ENCODE results near the gene QSOX2.

QSOX2 gene

DNA sequence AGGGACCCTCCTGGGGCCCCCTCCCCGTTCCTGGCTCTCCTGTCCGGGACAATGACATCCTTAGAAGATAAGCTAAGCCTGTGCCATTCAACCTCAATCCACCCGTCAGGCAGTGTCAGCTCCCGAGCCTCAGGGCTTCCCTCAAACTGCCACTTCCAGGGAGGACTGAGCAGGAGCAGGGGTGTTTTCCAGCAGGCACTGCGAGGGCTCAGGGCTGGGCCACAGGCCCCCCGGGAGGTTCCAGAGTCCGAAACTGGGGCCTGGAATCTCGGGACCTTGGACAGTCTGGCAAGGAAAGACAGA, 66.9 kb downstream of the QSOX2 start (continued):
- TF ChIP-seq, protein P1, sequence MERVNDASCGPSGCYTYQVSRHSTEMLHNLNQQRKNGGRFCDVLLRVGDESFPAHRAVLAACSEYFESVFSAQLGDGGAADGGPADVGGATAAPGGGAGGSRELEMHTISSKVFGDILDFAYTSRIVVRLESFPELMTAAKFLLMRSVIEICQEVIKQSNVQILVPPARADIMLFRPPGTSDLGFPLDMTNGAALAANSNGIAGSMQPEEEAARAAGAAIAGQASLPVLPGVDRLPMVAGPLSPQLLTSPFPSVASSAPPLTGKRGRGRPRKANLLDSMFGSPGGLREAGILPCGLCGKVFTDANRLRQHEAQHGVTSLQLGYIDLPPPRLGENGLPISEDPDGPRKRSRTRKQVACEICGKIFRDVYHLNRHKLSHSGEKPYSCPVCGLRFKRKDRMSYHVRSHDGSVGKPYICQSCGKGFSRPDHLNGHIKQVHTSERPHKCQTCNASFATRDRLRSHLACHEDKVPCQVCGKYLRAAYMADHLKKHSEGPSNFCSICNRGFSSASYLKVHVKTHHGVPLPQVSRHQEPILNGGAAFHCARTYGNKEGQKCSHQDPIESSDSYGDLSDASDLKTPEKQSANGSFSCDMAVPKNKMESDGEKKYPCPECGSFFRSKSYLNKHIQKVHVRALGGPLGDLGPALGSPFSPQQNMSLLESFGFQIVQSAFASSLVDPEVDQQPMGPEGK (tag by site-specific recombination; IDR thresholded peaks at IDR 0.05) = no peak
- no peak for TF ChIP-seq ZNF311 (tag by site-specific recombination; IDR thresholded peaks at IDR 0.05; ENCODE audit: borderline replicate concordance)
- no peak for TF ChIP-seq ZNF175 (tag by site-specific recombination; IDR thresholded peaks at IDR 0.05)

DNA sequence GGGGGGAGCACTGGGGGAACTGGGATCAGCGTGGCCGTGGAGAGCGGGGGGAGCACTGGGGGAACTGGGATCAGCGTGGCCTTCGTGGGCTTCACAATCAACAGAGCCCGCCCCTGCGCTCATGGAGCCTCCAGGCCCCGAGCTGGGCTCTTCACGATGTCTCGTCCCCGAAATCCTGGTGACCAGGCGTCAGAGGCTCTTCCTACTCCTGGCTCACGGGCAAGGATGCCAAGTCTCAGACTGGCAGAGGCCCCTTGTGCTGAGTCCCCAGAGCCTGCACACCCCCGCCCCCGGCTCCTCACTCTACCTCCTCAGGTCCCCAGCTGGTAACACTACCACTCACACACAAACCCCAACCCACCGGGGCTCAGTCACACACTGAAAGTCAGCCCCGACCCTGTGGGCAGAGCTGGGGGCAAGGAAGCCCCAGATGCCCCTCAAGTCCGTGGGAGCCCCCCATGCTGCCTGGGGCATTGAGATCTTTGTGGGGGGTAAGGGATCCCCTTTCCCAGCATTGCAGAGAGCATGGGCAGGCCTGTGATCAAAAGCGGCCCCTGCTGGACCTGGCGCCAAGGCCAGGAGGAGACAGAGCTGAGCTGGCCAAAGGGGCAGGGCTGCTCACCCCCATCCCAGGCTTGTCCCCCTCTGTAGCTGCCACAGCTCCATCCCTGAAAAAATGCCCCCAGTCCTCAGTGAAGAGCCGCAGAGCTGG, 67.4 kb downstream of the QSOX2 start:
- no peak for TF ChIP-seq ZNF221 (tag by site-specific recombination; IDR thresholded peaks at IDR 0.05; ENCODE audit: borderline replicate concordance)
- TF ChIP-seq GLIS2 (tag by site-specific recombination; IDR thresholded peaks at IDR 0.05) = 0 out of 2 replicates have a peak, but pooled peaks have one; percentile 20
- Histone ChIP-seq H3K36me3 (ENCODE audit: control insufficient read depth in 2 of 2, insufficient read depth in 1 of 2, low read length in 2 of 2) (no peaks in the 10 kb centered on the region), H3K4me3 (ENCODE audit: low read depth, low read length) (no peak overlapping the region), H3K9me3 (ENCODE audit: control insufficient read depth, insufficient read depth, low read depth, low read length) (no peaks in the 10 kb centered on the region), H3K27ac (ENCODE audit: extremely low read depth, low read depth, low read length) (no peak overlapping the region), H3K4me1 (ENCODE audit: control insufficient read depth, insufficient read depth, low read length) (no peaks in the 10 kb centered on the region)
- ChIA-PET CTCF (interaction anchor here (0.6 to 1.4 kb wide), 4 partner anchors 8 to 35 kb away, joined by 3 to 12 read pairs (median 4); no protein-coding TSS in a partner anchor), POLR2A (interaction anchor here (0.8 kb wide), 1 partner anchor 185 kb away, joined by 3 read pairs; no protein-coding TSS in a partner anchor)

DNA sequence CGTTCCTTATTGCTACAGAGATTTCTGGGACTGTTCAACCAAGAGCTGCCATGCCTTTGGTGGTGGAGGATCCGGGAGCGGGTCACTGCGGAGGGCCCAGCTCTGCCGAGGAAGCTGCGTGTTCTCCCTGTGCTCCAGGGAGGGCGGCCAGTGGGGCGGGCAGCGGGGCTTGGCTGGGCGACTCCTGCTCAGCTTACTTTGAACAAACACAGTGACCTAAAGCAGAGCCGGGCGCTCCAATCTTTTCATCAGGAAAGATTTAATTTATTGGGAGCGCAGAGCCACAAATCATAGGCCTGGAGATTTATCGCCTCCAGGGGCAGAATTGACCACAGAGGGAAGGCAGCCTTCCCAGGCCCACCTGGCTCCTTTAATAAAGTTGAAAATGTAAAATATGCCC, 68.4 kb downstream of the QSOX2 start:
- H3K9me3 ChIP-seq (ENCODE audit: control insufficient read depth, insufficient read depth, low read depth, low read length) = no peaks in the 10 kb centered on the region
- no peak overlapping the region for H3K27ac ChIP-seq (ENCODE audit: extremely low read depth, low read depth, low read length)
- POLR2A ChIA-PET = no interaction called here
- H3K36me3 ChIP-seq (ENCODE audit: control insufficient read depth in 2 of 2, insufficient read depth in 1 of 2, low read length in 2 of 2) = no peaks in the 10 kb centered on the region
- no peak for TF ChIP-seq ZFP41 (tag by site-specific recombination; IDR thresholded peaks at IDR 0.05; ENCODE audit: borderline replicate concordance)
- TF ChIP-seq TCF7L2 (IDR thresholded peaks at IDR 0.05; ENCODE audit: borderline replicate concordance, low read depth, low read length) = no peak
- TF ChIP-seq GFI1B (tag by site-specific recombination; IDR thresholded peaks at IDR 0.05) = no peak
- no peak for TF ChIP-seq BCL11A (tag by site-specific recombination; IDR thresholded peaks at IDR 0.05; ENCODE audit: low read depth)
- TF ChIP-seq, protein P2, sequence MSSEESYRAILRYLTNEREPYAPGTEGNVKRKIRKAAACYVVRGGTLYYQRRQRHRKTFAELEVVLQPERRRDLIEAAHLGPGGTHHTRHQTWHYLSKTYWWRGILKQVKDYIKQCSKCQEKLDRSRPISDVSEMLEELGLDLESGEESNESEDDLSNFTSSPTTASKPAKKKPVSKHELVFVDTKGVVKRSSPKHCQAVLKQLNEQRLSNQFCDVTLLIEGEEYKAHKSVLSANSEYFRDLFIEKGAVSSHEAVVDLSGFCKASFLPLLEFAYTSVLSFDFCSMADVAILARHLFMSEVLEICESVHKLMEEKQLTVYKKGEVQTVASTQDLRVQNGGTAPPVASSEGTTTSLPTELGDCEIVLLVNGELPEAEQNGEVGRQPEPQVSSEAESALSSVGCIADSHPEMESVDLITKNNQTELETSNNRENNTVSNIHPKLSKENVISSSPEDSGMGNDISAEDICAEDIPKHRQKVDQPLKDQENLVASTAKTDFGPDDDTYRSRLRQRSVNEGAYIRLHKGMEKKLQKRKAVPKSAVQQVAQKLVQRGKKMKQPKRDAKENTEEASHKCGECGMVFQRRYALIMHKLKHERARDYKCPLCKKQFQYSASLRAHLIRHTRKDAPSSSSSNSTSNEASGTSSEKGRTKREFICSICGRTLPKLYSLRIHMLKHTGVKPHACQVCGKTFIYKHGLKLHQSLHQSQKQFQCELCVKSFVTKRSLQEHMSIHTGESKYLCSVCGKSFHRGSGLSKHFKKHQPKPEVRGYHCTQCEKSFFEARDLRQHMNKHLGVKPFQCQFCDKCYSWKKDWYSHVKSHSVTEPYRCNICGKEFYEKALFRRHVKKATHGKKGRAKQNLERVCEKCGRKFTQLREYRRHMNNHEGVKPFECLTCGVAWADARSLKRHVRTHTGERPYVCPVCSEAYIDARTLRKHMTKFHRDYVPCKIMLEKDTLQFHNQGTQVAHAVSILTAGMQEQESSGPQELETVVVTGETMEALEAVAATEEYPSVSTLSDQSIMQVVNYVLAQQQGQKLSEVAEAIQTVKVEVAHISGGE (tag by site-specific recombination; conservative IDR thresholded peaks at IDR 0.05; ENCODE audit: low read depth) = no peak
- CTCF ChIA-PET = no interaction called here
- H3K4me3 ChIP-seq (ENCODE audit: low read depth, low read length) = no peak overlapping the region
- no peaks in the 10 kb centered on the region for H3K4me1 ChIP-seq (ENCODE audit: control insufficient read depth, insufficient read depth, low read length)

DNA sequence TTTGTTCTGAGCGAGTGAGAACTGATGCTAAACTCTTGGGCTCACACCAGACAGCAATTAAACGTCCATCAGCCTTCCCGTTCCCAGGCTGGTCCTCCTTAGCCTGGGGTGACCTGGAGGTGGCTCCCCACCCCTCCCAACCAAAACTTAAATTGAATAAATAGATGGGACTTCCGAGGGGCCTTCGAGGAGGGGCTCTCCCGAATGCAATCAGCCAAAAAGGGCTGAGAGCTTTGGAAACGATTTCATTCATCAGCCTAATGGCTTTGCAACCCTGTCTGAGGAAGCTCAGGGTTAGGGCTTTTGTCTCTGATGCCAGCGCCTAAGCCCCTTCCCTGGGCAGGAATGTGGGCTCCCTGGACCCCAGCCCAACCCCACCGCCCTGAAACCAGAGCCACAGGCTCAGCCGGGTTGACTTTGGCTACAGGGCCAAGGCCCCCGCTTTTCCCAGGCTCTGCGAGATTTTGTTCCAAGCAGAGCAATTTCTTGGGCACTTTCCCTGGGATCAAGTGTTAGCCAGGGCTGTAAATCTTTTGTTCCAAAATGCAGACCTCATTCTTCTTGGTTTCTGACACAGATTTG, 69.9 kb downstream of the QSOX2 start:
- no peaks in the 10 kb centered on the region for H3K9me3 ChIP-seq (ENCODE audit: control insufficient read depth, insufficient read depth, low read depth, low read length)
- peaks cover 4% of the 10 kb centered on the region; the same call in 1 of the 2 replicates for H3K4me1 ChIP-seq (ENCODE audit: control insufficient read depth, insufficient read depth, low read length)
- ChIA-PET POLR2A (no interaction called here), CTCF (interaction anchor here (0.7 to 1.4 kb wide), 7 partner anchors 9 to 108 kb away, joined by 3 to 5 read pairs (median 4); no protein-coding TSS in a partner anchor)
- H3K27ac ChIP-seq (ENCODE audit: extremely low read depth, low read depth, low read length) = no peak overlapping the region
- no peaks in the 10 kb centered on the region for H3K36me3 ChIP-seq (ENCODE audit: control insufficient read depth in 2 of 2, insufficient read depth in 1 of 2, low read length in 2 of 2)
- TF ChIP-seq ZNF175 (tag by site-specific recombination; IDR thresholded peaks at IDR 0.05) = no peak
- TF ChIP-seq, protein P3, sequence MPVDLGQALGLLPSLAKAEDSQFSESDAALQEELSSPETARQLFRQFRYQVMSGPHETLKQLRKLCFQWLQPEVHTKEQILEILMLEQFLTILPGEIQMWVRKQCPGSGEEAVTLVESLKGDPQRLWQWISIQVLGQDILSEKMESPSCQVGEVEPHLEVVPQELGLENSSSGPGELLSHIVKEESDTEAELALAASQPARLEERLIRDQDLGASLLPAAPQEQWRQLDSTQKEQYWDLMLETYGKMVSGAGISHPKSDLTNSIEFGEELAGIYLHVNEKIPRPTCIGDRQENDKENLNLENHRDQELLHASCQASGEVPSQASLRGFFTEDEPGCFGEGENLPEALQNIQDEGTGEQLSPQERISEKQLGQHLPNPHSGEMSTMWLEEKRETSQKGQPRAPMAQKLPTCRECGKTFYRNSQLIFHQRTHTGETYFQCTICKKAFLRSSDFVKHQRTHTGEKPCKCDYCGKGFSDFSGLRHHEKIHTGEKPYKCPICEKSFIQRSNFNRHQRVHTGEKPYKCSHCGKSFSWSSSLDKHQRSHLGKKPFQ (tag by site-specific recombination; IDR thresholded peaks at IDR 0.05) = peak; percentile 63; the same call in 1 of the 2 replicates
- no peak overlapping the region for H3K4me3 ChIP-seq (ENCODE audit: low read depth, low read length)

All from HEK293 (cell line).